Stimulated activated CD4-positive, alpha-beta T cell treated with anti-CD3 and anti-CD28 coated beads, Interleukin-2, amount 100 ng/mL, for 4 hours (primary cell): ENCODE results near the gene ADCY9.
"Not testable (repeated sequence)": the region's sequence is repeated elsewhere in the genome, so short reads cannot be mapped to it uniquely, and the experiment has no call there.

ENCODE experiments used
- DNase-seq: peaks from one replicate; pipeline ENCODE4 v3.0.0-alpha.2; 2020; ENCODE audit warnings: low read depth

The ADCY9 gene

DNA sequence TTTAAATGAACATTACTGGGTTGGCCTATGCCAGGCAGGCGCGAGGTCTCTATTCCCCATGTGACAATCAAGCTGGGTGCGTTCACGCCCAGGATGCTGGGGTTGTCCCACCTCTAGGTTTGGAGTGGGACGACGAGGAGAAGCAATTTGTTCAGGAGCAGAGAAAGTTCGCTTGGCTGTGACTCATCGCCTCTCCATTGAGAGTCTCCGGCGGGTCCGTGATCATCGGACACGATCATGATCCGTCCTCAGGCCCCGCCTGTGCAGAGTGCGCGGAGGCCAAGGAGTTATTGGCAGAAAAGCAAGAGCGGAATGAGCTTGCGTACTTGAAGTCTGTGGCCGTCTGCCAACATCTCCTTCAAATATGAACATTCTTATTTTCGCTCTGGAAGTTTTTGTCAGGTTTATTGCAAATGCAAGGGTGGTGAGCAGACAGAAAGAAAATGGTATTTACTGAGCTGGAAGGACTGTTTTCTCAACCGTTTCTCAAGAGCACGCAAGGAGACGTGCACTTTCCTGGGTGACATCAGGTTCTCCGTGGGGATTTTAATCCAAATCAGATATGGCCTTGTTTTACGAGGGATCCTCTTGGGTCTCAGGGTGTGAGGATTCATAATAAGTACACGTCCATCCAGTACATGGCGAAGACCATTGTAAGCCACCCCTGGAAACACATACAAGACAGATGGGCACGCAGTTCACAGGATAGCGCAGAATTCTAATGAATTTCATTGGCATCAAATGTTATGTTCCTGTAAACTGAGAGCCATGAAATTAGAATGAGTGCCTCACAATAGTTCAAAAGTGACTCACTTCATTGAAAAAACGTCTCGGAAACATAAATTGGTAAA, 165.7 kb downstream of the ADCY9 start:
- DNase-seq = no peak

DNA sequence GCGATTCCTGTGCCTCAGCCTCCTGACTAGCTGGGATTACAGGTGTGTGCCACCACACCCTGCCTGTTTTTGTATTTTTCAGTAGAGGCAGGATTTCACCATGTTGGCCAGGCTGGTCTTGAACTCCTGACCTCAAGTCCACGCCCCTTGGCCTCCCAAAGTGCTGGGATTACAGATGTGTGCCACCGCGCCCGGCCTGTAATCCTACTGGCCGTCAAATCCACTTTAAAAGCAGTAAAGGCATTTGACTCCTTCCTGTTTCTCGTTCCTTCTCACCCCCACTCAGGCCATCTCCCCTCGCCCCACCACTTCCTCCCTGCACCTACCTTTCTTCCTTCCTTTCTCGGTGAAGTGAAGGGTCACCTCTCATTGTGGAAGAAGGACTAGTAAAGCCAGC, 166.3 kb downstream of the ADCY9 start:
- DNase-seq = no peak

DNA sequence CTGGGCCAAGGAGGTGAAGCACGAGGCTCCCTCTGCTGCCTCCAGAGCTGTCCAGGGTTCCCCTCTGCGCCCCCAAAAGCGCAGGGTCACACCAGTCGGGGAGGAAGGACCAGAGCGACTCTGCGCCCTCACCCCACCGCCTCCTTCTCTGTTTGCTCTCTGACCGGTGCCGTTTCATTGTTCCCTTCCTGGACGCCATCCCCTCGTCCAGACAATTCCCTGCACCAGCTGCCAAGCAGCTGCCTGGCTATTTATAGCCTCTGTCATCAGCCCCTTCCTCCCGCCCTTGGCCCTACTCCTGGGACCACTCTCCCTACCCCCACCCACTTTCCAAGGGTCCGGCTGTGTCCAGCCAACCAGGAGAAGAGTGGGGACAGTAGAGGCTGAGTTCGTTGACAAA, 167.0 kb downstream of the ADCY9 start:
- no peak for DNase-seq

DNA sequence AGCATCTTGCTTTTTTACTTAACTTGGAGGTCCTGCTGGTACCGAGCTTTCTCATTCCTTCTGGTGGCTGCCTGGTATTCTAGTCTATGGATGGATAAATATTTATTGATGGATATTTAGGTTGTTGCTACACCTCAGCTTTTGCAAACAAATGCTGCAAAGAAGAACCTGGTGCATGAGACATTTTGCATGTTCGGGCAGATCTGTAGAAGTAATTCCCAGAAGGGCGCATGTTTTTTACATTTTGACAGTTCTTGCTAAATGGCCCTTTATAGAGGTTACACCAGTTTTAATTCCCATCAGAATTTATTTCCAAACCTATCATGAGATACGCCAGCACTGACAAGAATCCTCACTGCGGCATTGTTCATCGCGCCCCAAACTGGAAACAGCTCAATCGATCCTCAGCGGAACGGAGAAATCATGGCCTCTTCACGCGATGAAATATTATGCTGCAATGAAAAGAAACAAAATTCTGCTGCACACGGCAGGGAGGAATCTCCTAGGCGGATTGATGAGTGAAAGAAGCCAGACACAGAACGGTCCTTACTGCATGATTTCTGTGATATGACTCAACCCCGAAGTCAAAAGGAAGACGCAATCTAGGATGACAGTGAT, 167.8 kb downstream of the ADCY9 start:
- DNase-seq = no peak

DNA sequence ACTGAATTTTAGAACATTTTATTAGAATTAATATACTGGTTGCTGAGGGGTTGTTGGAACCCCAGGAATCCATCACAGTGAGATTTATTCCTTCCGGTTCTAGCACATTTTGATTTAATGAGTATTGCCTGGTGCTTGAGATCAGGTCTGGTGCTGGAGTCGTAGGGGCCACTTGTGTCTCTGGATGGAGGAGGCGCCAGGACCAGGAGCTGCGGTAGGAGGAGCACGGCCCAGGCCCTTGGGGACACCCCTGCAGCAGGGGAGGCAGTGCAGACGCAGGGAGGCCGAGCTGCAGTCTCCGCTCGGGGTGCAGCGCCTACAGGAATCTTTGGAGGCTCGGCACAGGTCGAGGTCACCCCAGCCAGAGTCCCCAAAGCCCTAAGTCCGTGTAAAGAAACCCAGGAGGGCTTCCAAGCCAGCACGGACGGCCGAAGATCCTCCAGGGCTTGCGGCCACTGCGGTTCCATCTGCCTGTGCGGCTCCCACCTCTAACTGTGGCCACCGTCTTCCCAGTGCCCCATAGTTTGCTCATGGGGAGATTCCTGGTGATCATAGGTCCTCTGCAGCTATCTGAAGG, 169.6 kb downstream of the ADCY9 start:
- DNase-seq = no peak

DNA sequence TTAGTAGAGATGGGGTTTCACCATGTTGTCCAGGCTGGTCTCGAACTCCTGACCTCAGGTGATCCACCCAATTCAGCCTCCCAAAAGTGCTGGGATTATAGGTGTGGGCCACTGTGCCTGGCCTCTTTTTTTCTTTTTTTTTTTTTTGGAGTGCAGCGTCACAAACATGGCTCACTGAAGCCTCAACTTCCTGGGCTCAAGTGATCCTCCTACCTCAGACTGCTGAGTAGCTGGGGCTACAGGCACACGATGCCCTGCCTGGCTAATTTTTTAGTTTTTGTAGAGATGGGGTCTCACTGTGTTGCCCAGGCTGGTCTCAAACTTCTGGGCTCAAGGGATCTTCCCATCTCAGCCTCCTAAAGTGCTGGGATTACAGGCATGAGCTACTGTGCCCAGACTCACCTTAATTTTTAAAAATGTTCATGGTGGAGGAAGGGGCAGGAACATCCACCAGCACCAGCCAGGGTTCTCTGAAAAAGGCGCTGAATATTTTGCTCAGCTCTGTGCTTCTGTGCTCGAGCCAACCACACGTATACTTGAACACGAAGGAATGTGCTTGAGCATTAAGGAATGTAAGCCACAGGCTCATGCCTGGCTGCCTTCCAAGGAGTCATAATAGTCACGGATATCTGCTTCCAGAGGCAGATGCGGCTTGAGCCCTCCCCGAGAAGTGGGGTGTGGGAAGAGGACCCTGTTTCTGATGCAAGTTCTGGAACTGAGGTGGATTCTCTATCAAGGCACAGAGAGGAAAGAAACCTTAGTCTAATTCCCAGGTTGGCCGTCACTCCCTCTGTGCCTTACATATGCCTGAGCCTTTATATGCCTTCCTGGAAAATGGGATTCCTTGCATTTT, 170.3 kb downstream of the ADCY9 start:
- no peak for DNase-seq

DNA sequence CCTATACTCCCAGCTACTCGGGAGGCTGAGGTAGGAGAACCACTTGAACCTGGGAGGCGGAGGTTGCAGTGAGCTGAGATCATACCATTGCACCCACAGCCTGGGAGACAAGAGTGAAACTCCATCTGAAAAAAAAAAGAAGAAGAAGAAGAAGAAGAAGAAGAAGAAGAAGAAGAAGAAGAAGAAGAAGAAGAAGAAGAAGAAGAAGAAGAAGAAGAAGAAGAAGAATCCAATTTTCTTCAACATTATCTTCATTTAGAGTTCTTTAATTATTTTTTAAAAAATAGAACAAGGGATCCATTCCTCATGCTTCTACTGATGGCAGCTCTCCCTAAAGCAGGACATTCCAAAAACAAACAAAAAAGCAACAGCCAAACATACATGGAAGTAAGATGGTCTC, 171.8 kb downstream of the ADCY9 start:
- DNase-seq = not testable (repeated sequence)

DNA sequence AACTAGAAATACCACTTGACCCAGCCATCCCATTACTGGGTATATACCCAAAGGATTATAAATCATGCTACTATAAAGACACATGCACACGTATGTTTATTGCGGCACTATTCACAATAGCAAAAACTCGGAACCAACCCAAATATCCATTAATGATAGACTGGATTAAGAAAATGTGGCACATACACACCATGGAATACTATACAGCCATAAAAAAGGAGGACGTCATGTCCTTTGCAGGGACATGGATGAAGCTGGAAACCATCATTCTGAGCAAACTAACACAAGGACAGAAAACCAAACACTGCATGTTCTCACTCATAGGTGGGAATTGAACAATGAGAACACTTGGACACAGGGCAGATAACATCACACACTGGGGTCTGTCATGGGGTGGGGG, 174.1 kb downstream of the ADCY9 start:
- not testable (repeated sequence) for DNase-seq

DNA sequence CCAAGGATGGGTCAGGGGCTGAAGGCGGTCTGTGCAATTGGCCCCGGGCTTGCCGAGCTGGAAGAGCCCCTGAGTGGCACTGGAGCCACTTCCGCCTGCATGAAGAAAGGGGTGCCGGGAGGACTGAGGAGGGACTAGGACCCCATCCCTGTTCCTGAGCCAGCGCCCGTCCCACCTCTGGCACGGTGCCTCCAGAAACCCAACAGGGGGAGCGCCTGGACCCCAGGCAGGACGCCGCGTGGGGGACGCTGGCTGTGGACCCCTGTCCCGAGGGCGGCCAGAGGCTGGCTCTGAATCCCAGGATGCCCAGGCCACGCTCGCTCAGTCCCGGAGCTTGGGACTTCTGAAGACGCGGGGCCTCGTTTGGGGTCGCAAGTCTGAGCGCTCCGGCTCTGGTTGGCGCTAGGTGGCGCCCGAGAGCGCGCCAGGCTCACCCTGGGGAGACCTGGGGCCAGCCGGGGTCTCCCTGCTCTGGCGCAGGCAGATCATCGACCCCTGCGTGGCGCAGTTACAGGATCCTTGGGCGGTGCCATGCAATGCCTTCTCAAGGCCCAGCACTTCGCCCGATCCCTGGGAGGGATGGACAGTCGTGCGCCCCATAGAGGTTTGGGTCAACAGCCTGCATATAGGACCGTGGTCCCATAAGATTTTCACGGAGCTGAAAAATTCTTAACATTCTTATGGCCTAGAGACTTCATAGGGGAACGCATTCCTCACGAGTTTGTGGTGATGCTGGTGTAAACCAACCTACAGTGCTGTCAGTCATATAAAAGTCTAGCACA, 177.2 kb downstream of the ADCY9 start:
- peak; percentile 48 for DNase-seq

DNA sequence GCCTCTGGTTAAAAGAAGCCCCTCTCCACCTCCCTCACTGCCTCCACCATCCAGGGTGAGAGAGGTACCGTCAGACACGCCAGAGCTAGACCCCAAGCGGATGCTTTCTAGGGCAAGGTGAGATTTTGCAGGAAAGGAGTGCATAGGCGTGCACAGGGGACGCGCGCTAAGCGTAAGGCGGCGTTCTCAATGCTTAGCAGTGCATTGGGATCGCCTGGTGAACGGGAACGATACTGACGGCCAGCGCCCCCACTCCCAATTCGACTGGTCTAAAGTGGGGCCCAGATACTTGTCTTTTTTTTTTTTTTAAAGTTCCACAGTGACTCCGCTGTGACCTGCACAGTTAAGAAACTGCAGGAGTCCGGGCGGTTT, 177.8 kb downstream of the ADCY9 start:
- no peak for DNase-seq

DNA sequence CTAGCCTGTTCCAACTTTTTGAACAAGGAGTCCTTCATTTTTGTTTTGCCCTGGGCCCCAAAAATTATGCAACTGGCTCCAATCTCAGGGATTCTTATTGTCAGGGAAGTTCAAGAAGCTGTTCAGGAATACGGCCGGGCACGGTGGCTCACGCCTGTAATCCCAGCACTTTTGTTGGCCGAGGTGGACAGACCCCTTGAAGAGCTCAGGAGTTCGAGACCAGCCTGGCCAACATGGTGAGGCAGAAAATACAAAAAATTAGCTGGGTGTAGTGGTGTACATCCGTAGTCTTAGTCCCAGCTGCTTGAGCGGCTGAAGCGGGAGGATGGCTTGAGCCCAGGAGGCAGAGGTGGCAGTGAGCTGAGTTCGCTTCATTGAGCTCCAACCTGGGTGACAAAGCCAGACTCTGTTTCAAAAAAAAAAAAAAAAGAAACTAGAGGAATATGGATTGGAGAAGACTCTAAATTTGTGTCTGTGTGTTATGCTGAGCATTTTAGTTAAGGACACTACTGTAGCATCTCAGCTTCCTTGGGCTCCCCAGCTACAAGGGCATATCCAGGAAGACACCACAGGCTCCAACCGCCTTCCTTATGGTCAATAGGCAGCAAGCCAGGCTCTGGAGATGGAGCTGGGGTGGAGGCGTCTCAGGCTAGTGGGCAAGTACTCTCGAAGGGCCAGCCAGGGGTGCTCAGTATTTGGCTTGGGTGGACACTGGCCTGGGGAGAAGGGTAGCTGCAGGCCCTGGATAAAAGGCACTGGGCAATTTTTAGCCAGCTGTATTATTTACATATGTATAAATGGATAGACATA, 179.0 kb downstream of the ADCY9 start:
- no peak for DNase-seq

DNA sequence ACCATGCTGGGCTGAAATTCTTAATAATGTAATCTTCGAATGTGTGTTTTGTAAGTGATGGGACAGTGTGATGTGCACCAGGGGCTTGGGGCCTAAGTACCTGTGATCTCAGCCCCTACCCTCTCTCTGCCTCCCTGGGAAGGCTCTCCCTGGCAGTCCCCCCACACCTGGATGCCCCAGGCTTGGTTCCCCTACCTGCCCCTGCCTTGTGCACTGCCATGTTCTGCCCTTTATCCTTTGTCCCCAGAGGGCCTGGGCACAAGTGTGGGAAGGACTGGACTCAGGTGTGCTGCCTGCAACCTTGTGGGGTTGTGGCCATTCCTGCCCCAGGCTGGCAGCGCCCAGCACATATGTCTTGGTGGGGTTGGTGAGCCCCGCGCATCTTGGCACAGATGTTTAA, 180.3 kb downstream of the ADCY9 start:
- no peak for DNase-seq

DNA sequence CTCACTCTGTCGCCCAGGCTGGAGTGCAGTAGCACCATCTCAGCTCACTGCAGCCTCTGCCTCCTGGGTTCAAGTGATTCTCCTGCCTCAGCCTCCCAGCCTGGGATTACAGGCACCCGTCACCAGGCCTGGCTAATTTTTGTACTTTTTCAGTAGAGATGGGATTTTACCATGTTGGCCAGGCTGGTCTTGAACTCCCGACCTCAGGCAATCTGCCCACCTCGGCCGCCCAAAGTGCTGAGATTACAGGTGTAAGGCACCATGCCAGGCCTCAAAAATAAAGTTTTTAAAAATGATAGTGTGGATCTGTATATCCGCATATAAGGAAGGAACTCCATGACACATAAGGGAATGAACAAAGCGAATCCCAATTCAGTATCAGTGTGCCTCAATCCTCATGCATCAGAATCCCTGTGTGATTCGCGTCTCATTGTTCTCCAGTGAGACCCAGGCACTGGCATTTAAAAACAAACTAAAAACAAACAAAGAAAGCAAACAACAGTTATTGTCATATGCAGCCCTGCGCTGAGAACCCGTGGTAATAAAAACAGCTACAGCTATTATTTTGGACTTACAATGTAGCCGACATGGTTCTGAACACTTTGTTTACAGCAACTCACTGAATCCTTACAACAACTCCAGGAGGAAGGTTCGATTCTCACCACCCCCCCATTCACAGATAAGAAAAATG, 181.6 kb downstream of the ADCY9 start:
- no peak for DNase-seq

DNA sequence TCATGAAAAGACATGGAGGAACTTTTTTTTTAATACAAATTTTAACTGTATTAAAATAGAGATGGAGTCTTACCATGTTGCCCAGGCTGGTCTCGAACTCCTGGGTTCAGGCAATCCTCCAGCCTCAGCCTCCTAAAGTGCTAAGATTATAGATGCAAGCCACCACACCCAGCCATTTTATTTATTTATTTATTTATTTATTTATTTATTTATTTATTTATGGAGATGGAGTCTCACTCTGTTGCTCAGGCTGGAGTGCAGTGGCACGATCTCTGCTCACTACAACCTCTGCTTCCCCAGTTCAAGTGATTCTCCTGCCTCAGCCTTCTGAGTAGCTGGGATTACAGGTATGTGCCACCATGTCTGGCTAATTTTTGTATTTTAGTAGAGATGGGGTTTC, 189.1 kb downstream of the ADCY9 start:
- not testable (repeated sequence) for DNase-seq

DNA sequence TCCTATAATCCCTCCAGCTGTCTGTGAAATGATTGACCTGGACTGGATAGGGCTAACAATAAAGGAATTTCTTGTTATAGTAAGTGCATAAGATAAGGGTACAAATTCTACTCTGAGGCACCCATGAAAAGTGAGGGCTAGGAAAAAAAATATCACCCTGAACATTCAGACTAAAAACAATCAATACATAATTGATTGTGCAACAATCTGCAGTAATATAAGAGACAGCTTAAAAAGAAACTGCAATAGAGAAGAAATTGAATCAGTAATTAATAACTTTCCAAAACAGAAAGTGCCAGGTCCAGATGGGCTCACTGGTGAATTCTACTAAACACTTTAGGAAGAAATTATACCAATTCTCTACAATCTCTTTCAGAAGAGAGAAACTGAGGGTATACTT, 191.5 kb downstream of the ADCY9 start:
- DNase-seq = no peak

DNA sequence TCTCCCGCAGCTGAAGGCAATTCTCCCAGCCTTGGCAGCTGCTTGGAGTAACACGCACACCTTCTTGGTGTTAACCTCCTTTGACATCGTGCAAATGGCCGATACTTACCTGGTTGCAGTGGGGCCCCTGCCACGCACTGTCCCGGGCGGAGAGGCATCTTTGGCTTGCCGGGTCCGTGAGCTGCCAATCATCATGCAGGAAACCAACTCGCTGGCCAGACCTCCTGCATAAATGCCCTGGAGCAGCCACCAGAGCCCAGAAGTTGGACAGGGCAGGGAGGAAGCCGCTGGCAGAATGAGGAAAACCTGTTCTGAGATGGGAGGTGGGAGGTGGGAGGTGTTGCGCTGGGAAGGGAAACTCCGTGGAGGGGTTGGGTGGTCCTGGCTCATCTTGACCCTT, 194.0 kb downstream of the ADCY9 start:
- DNase-seq = no peak

DNA sequence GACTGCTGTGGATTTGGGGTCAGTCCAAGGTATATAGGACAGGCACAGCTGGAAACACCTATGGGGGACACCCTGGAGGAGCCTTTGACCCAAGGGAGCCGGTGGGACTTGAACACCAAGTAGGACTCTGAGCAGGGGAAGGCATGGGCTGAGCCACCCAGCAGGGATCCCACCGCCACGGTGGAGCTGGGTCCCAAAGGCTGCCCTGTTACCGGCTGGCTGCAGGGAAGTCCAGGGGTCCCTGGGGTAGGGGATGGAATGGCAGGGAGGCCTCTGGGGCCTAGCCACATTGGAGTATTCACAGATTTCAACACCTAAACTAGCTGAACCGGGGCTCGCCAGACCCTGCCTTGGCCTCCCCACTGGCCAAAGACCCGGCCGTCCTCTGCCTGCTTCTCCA, 196.0 kb downstream of the ADCY9 start:
- no peak for DNase-seq

DNA sequence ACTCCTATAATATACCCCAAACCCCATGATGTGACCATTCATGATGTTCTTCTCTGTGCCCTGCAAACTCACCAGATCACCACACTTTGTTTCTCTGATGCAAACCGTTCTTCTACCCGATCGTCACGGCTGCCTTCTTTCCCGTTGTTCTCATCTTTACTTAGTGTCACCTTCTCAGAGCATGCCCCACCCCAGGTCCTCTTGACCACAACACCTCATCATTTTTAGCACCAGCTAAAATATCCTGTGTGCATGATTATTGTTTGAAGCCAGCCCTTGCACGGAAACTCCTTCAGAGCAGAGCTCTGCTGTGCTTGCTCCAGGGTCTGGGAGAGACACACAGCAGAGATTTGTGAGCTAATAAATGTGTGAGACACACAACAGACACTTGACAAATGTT, 196.8 kb downstream of the ADCY9 start:
- no peak for DNase-seq

DNA sequence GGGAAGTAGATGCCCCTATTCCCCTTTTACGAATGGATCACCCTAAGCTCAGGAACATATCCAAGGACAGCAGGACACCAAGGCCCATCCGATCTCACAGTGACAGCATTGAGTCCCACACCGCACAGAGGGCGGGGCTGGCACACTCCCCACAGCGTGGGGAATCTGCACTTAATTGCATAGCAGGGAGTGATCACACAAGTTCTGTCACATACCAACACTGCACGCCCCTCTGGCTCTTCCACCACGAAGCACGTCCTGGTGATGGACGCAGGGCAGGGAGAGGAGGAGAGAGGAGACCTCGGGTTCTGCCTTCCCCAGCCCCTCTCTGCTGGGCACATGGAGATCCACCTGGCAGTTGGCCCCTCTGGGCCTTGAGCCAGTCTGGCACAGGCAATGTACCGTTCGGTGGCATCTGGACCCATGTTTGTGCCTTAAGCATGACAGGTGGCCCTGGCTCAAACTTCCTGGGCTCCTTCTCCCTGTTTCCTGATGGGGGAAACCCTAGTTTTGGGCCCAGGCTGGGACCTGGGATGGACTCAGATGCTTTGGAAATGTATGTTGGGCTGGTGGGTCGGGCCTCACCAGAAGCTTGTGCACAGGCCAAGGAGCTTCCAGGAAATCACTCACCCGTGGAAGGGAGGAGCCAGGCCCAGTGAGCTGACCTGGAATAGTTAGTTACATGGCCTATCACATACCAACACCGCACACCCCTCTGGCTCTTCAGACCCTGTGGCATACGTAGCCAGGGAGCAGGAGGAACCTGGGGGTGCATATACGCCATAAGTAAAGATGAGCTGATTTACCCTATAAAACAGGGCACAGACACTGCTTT, 200.6 kb downstream of the ADCY9 start:
- DNase-seq = no peak
